ENCODE measurements around the gene DOC2B. TPM values are rescaled to one million over a fixed set of nuclear protein-coding genes. Genes with fewer than 3 reads are reported as not detected.
"Not testable (repeated sequence)": the region's sequence is repeated elsewhere in the genome, so short reads cannot be mapped to it uniquely, and the experiment has no call there.

DOC2B gene
- total and polyA plus RNA-seq, 12 donors = 2.6 to 15.7 (median 5.9) TPM

- H3K4me3 ChIP-seq = no peak overlapping the region
- H3K36me3 ChIP-seq (replicated peaks in 1 of 2) = no peaks in the 10 kb centered on the region
- TF ChIP-seq CTCF (IDR thresholded peaks at IDR 0.05) = no peak
- no peak for TF ChIP-seq POLR2A (IDR thresholded peaks at IDR 0.05)
- intact Hi-C loops (cut with DNase I) = no loop called here
- no peaks in the 10 kb centered on the region for H3K27me3 ChIP-seq
- WGBS, 4 donors = 84 to 89% (median 88%) methylated on average over 22 to 24 of the region's 24 CpGs
- H3K27ac ChIP-seq = no peak overlapping the region
- no peaks in the 10 kb centered on the region for H3K4me1 ChIP-seq (replicated peaks in 1 of 2)
- peak in 3 of 7 donors; percentile 2 to 13 (median 4) for DNase-seq
- no peaks in the 10 kb centered on the region for H3K9me3 ChIP-seq (replicated peaks in 1 of 3)
Observed at GRCh38 chr17:226108-227077, 44.9 kb upstream of the DOC2B start.

GRCh38 chr17:225551-225950 lies 44.1 kb upstream of the DOC2B start:
- H3K36me3 ChIP-seq (replicated peaks in 1 of 2) = no peaks in the 10 kb centered on the region
- no peak for TF ChIP-seq CTCF (IDR thresholded peaks at IDR 0.05)
- no peak for TF ChIP-seq POLR2A (IDR thresholded peaks at IDR 0.05)
- WGBS, 4 donors = 91 to 94% (median 93%) methylated on average over 9 of the region's 9 CpGs

GRCh38 chr17:224576-224975 lies 43.1 kb upstream of the DOC2B start:
- H3K36me3 ChIP-seq (replicated peaks in 1 of 2); H3K27ac ChIP-seq; H3K9me3 ChIP-seq (replicated peaks in 1 of 3); H3K27me3 ChIP-seq; DNase-seq; H3K4me1 ChIP-seq (replicated peaks in 1 of 2); intact Hi-C loops (cut with DNase I); H3K4me3 ChIP-seq: not testable (repeated sequence)
- WGBS, 4 donors = 92 to 100% (median 96%) methylated on average over 1 to 2 of the region's 2 CpGs

More at GRCh38 chr17:225551-225950, 44.1 kb upstream of the DOC2B start:
- Histone ChIP-seq H3K27ac (no peak overlapping the region), H3K4me3 (no peak overlapping the region), H3K4me1 (replicated peaks in 1 of 2) (no peaks in the 10 kb centered on the region), H3K27me3 (no peaks in the 10 kb centered on the region), H3K9me3 (replicated peaks in 1 of 3) (no peaks in the 10 kb centered on the region)
- intact Hi-C loops (cut with DNase I) = no loop called here
- DNase-seq = peak in 3 of 7 donors; percentile 4 to 12 (median 5)

- no peaks in the 10 kb centered on the region for H3K36me3 ChIP-seq (replicated peaks in 1 of 2)
- peak in 3 of 7 donors; percentile 5 to 6 (median 6) for DNase-seq
- WGBS, 4 donors = 74 to 86% (median 79%) methylated on average over 6 to 12 of the region's 12 CpGs
- no peak overlapping the region for H3K27ac ChIP-seq
- no peaks in the 10 kb centered on the region for H3K4me1 ChIP-seq (replicated peaks in 1 of 2)
- intact Hi-C loops (cut with DNase I) = no loop called here
- no peak overlapping the region for H3K4me3 ChIP-seq
- TF ChIP-seq CTCF (IDR thresholded peaks at IDR 0.05) (no peak), POLR2A (IDR thresholded peaks at IDR 0.05) (no peak)
- no peaks in the 10 kb centered on the region for H3K27me3 ChIP-seq
- no peaks in the 10 kb centered on the region for H3K9me3 ChIP-seq (replicated peaks in 1 of 3)
Observed at GRCh38 chr17:223723-224471, 42.4 kb upstream of the DOC2B start.
